Activated gamma-delta T cell treated with anti-CD3 and anti-CD28 coated beads, Interleukin-2, amount 50 U/mL, for 16 hours (primary cell): Measurements from ENCODE around the gene FMN1.
A peak's percentile ranks its signal among the peaks of the same experiment; 100 is the strongest.

Experiments
- DNase-seq: peaks from one replicate; pipeline ENCODE4 v3.0.0-alpha.2; 2020; ENCODE audit warnings: low read depth

FMN1 gene, protein sequence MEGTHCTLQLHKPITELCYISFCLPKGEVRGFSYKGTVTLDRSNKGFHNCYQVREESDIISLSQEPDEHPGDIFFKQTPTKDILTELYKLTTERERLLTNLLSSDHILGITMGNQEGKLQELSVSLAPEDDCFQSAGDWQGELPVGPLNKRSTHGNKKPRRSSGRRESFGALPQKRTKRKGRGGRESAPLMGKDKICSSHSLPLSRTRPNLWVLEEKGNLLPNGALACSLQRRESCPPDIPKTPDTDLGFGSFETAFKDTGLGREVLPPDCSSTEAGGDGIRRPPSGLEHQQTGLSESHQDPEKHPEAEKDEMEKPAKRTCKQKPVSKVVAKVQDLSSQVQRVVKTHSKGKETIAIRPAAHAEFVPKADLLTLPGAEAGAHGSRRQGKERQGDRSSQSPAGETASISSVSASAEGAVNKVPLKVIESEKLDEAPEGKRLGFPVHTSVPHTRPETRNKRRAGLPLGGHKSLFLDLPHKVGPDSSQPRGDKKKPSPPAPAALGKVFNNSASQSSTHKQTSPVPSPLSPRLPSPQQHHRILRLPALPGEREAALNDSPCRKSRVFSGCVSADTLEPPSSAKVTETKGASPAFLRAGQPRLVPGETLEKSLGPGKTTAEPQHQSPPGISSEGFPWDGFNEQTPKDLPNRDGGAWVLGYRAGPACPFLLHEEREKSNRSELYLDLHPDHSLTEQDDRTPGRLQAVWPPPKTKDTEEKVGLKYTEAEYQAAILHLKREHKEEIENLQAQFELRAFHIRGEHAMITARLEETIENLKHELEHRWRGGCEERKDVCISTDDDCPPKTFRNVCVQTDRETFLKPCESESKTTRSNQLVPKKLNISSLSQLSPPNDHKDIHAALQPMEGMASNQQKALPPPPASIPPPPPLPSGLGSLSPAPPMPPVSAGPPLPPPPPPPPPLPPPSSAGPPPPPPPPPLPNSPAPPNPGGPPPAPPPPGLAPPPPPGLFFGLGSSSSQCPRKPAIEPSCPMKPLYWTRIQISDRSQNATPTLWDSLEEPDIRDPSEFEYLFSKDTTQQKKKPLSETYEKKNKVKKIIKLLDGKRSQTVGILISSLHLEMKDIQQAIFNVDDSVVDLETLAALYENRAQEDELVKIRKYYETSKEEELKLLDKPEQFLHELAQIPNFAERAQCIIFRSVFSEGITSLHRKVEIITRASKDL (N-terminal part only)

DNA sequence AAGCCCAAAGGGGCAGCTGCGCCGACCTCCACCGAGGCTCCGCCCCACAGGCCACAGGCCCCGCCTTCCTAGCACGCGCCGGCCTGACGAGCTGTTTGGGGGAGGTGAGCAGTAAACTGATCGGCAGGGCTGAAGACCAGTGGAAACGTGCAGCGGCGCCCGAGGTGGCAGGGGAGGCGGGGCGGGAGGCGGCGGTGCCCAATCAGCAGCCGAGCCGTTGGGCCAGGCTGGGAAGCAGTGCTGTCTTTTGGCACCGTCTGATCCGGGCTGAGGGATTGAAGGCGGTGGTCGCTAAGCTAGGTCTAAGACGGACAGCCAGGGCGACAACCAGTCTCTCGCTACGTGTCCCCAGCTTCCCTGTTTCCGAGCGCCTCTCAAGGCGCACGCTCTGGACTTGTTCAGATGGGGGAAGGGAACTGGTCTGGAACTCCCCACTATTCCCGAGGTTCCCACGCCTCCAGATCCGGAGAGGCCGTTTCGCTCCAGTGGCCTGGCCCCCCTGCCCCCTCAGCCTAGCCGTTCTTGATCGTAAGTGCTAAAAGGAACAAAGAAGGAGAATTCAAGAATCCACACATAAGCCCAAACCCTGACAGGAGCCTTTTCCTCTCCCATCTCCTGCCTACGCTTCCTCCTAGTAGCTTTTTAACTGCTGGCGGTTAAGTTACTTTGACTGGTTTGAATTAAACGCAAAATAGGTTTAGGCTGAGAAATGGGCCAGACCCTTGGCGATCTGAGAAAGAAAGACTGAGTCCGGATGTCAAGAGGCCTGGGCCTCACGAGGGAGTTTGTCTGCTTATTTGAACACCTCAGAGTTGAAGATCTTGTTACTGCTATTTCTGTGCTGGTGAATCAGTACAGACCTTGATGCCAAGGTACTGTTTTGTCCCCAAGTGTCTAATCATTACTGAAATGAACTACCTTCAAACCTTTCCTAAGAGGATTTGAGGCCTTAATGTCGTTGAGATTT, at the start of gene FMN1:
TSS of gene FMN1 (minus strand) at position 11 of the 967 bp plus-strand sequence. CDS start 39,800 bp downstream, outside the sequence.
- peak; percentile 81 for DNase-seq

DNA sequence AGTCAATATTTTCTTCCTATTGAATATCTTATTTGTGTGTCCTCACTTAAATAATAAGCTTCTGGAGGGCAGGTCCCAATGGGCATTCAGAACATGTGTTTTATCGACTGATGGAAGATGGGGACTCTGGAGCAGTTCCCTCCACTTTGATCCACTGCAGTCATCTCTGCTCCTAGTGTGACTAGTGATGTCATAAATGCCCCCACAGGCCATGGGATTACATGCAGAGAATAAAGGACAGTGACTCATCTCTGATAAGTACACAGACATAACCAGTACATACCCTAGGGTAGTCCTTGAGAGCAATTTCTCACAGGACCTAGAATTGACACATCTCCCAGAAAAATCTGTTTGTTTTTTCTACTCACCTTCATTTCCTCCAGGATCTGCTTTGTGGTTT, 49.4 kb upstream of the FMN1 start:
- no peak for DNase-seq

DNA sequence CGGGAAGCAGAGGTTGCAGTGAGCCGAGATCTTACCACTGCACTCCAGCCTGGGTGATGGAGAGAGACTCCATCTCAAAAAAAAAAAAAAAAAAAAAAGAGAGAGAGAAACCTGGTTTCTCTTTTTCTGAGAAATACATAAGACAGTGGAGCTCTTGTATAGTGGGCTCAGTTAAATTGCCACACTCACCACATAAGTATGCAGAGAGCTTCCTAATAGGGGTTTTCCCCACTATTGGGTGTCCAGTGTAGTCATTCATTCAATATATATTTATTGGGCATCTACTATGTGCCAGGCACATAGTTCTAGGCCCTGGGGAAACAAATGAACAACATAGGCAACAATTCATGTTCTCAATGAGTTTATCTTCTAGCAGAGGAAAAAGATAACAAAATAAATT, 48.9 kb upstream of the FMN1 start:
- no peak for DNase-seq

DNA sequence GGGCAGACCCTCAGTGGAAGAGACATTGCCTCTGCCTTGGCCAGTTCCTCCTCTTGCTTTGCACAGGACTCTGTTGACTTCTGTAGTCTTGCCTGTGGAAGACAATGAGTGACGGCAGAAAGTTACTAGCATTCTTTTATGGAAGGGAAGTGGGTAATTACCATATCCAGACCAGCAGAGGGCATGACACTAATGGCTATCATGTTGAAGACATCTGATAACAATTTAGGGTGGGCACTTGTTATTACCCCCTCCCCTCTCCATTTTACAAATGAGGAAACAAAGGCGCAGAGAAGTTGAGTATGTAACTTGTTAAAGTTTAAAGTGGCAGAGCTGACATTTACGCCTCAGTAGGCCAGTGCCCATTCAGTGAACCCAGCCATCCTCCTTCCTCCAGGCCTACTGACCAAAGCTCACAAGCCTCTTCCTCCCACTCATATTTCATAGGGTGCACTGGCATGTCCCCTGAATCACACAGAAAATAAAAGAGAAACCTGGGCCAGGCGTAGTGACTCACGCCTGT, 48.2 kb upstream of the FMN1 start:
- no peak for DNase-seq

DNA sequence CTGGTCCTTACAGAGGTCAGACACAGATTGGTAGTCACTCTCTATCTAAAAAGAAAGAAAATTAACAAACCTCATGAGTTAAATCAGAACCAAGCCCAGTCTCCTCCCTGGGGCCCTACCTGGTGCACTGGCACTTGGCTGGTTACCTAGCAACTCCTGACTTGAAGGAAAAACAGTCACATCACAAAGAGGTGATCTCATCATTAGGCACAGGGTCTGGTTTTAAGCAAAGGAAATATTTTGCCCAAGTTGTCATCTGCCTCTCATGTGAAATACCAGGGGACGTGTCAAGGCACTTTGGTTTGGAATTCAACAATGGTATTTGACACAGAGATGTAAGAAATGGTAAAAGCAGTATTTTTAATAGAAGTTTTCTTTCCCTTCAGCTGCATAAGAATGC, 47.7 kb upstream of the FMN1 start:
- no peak for DNase-seq

DNA sequence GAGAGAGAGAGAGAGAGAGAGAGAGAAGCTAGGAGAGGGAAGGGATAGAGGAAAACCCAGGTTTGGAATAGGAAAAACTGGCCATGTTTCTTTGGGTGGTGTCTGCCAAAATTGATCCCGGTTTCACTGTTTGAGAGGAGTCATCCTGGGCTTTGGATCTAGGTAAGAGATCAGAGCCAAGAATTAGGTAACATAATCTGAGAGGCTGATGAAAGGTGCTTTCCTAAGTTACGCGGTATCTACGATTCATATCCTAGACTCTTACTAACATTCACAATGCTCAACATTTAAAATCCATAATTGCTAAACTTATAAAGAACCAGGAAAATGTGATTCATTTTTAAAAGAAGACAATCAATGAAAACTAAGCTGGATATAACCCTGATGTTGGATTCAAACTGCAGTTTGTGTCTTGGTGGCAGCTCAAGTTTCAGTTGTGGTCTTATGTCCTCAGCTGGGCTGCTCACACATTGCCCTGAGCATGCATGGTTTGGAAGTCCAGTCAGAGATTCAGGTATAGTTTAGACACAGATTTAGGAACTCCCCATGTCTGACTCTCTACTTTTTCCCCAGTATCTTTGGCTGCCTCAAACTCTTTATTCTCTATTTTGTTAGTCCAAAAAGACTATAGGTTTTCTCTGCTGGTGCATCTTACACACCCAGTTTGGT, 42.5 kb upstream of the FMN1 start:
- DNase-seq: no peak

DNA sequence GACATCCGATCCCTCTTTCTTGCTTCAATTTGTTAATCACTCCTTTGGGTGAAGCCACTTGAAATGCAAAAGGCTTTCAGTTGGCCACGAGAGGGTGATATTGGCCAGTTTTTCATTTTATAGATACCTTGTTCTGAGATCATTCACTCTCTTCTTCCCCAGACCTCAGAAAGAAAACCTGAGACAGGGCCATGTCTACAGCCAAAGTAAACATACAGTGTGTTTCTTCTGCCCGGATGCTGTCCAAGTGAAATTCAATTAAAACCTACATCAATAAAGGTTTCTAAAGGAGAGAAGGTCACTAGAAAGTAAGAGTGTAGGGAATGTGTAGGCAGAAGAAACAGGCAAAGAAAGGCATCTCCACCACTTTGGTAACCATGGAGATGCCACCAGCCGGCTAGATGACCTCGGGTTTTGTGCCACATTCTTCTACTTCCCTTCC, 39.5 kb upstream of the FMN1 start:
- DNase-seq: no peak

DNA sequence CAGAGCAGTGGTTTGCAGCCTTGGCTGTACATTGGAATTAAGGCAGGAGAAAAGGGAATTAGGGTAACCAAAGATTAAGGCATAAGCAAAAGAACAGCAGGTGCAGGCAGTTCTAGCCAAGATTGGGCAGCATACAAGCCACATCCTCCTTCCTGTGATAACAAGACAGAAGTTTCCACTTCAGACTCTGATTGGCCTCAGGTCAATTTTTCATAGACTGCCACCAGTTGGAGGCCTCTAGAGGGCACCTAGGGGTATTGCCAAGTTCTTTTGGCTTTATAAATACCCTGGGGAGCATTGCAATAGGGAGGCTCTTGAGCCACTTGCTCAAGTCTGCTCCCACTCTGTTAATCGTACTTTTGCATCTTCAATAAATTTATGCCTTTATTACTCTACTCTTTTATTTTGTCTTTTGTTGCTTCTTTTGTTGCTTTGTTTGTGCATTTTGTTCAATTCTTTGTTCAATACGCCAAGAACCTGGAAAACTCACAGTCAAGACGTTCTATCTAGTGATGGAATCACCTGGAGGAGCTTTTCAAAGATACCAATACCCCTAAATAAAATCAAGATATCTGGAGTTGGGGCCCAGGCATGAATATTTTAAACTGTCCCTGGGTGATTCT, 32.2 kb upstream of the FMN1 start:
- DNase-seq: peak; percentile 50

DNA sequence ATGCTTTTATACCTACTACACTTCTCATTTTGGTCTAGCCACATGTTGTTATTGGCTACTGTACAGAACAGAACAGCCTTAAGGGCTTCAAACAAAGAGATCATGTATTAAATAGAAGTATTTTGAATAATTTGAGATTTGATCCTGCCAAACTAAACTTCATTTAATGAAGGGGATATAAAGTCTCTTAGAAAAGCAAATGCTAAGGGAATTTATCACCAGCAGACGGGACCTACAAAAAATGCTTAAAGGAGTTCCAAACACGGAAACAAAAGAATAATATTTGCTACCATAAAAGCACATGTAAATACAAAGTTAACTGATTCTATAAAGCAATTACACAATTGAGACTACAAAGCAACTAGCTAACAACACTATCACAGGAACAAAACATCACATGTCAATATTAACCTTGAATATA, 23.6 kb upstream of the FMN1 start:
- no peak for DNase-seq

DNA sequence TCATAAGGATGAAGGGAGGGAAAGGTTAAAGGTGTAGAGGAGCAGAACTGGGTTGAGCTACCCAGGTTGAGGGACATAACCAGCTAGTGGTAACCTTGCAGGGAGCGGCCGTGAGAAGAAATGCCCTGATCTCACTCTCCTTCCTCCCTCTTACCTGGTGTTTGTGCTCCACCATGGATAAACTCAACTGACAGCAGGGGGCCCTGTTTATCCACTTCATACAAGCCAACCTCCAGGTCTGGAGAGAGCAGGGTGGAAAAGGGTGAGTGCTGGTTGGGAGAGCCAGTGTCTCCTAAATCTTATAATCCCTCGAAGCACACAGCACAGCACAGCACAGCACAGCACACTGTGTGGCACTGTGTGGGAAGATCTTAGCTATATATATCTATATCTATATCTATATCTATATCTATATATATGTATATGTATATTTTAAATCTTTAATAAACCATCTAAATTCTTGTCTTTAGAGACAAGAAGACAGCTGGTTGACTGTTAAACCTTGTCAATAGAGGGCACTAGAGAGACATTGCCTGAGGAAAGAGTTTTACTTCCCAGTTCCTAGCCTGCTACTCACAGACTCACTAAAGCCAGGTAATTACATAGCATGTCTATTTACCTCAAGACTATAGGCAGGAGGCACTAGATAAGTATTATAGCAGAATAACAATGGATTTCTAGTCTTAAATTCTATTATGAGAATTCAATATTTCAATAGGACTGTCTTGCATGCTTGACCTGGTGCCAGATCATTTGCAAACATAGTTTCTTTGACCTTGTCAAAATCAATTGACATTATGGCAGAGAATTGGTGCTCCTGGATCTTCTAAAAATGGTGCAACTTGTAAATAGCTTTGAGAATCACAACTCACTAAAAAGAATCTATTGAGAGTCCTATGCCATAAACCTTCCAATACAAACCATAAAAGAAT, 21.7 kb upstream of the FMN1 start:
- DNase-seq: no peak

DNA sequence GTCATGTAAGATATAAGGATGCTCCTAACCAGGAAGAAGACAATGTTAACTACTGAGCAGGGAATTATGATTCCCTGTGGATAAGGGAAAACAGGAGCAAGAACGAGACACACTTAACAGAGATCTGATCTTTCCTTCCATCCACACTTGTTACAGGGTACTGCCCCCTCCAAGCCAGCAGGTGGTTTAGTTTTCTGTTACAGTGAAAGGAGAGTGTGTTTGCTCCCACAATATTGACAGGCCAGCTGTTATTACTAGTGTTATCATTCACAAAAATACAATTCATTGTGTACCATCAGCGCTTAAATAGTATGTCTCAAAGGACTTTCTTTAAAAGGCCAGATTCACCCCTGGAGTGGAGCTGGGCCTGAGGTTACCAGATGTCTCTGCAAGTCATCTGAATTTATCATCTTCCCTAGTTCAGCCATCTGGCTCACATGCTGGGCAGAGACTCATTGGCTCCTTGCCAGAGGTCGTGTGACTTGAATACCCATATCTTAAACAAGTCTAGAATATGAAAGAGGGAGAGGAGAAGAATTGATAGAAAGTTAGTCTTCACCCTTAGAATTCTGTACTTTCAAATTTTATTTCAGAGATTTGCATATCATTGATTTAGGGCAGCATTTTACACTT, 16.8 kb upstream of the FMN1 start:
- DNase-seq: no peak

DNA sequence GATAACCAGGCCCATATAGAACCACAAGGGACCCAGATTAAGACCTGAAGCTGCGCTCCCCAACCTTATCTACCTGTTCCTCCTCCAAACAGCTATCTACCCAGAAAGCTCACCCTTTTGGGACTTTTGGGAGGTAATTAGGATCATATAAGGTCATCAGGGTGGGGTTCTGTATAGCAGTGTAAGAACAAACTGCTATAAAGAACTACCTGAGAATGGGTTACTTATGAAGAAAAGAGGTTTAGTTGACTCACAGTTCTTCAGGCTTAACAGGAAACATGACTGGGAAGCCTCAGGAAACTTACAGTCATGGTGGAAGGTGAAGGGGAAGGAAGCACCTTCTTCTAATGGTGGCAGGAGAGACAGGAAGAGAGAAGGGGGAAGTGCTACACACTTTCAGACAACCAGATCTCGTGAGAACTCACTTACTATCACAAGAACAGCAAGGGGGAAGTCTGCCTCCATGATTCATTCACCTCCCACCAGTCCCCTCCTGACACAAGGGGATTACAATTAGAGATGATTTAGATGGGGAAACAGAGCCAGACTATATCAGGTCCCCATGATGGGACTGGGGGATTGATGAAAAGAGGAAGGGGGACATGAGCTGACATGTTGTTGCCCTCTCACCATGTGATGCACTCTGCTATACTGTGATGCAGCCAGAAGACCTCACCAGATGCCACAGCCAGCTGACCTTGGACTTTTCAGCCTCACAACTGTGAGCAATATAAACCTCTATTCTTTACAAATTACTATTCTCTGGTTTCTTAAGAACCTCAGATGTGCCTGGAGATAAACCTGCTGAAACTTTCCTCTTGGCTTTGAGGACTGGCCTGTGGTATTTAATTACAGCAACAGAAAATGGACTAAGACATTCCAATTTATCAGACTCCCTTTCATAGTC, 15.3 kb upstream of the FMN1 start:
- DNase-seq: no peak

DNA sequence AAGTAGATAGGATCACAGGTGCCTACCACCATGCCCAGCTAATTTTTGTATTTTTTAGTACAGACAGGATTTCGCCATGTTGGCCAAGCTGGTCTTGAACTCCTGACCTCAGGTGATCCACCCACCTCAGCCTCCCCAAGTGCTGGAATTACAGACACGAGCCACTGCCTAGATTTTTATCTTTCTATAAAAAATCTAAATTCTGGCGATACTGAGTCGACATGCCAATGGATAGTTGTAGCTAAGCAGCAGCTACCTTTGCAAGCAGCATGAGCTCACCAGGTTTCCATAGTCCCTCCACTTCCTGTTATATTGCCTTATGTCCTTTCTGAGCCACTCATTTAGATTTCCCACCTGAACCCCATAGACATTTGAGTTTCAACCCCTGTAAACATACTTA, 13.1 kb upstream of the FMN1 start:
- DNase-seq: no peak

DNA sequence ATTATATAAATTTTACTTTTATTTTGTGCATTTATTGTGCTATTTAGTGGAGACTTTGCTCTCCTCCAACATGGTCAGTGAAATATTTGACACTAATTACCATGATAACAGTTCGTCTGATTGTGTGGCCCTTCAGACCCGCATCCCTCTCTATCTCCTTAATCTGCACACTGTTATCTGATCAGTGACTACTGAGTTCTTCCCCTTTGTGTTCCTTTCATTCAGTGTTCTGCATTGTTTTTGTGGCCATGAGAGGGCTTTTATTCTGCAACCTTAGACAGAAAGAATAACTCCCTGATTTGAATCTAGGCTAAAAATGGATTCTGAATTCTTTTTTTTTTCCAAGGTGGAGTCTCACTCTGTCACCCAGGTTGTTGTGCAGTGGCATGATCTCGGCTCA, 11.9 kb upstream of the FMN1 start:
- DNase-seq: no peak

DNA sequence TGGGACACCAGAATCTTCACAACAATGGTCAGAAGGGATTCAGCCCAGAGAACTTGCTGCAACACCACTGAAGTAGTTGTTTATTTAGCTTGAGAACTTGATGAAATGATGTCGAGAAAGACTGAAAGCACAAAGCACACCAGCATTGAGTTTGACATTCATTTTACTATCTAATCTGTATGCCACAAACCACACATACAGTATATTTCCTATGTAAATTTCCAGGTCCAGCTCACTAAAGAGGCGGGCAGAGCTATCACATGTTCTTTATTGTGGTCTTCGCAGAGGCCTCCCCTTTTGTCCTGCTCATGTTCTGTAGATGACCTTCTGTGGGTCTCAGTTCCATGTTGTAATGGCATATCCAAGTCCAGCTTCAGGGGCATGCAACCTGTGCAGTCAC, 10.4 kb upstream of the FMN1 start:
- no peak for DNase-seq

DNA sequence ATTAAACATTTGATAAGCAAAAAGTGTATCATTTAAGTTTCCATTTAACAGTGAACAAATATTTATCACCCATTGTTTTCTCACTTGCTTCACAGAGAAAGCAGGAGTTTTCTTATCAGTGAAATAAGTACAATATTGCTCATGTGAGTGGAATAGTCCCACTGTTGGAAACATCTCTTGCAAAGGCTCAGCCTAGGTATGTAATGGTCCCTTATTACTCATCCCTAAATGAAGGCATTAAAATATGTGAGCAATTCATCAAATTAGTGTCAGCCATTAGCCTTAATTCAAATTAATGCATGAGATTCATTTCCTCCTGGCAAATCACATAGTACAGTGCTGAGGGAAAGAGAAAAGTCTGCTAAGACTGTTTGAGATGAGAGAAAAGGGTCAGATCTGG, 9.6 kb upstream of the FMN1 start:
- no peak for DNase-seq

DNA sequence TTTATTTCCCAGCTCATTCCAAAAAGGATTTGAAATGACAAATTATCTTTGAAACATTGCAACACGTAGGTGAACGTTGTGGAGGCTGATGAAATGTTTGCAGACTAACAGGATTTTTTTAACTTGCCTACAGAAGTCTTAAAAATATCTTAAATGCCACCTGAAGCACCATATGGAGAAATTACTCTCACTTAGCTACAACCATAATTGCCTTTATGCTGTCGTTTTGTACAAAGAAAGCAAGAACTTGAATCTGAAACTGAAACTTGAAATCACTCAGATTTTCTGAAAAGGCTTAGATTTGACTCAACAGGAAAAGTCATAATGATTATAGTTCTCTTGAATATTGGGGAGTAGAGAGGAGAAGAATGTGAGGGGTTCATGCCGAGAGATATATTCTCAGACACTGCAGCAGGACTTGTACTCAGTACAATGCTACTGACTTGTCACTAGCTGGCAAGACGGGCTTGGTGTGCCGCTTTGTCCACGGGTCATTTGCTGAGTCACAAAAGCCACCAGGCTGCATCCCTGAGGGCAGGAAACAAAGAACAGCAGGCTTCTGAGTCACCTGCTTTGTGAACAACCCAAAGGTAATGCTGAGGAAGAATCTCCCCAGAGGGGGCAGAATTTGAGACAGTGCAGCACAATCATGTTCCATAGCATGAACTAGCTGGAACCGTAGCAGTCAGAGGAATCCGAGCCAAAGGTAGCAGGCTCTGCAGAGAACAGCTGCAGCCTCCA, 7.1 kb upstream of the FMN1 start:
- DNase-seq: peak; percentile 42
